Endothelial cell of umbilical vein (primary cell): ENCODE results near the gene PAPPA. TPM values are rescaled to one million over a fixed set of nuclear protein-coding genes. Genes with fewer than 3 reads are reported as not detected.

ENCODE experiments used
- BruUV-seq: library from RNA; stranded (reverse); fragments of 400-500 nt; replicated peaks from 2 replicates; lab custom pipeline; 2021; lab: Mats Ljungman, UMichigan
- CTCF ChIA-PET: fragments of 300-600, 350-600 bp; sonication (Branson Sonifier 250); formaldehyde crosslinking; loops from one replicate; lab custom pipeline; 2021; ENCODE audit warnings: antibody characterized with exemption, inconsistent platforms; lab: Charles Lee
- POLR2A ChIA-PET: fragments of 300-600, 350-600 bp; sonication (Branson Sonifier 250); formaldehyde crosslinking; loops from one replicate; lab custom pipeline; 2021; ENCODE audit warnings: antibody characterized with exemption, inconsistent platforms; lab: Charles Lee
- DNase-seq: peaks from one replicate; pipeline ENCODE4 v3.0.0-alpha.2; 2011; ENCODE audit warnings: low read depth, low spot score
- FAIRE-seq: peaks from 2 replicates; lab custom pipeline; 2011; peaks lifted over from hg19 to GRCh38; lab: Jason Lieb, UNC
- H2AFZ ChIP-seq: 2 replicates; pipeline ENCODE4 v1.6.0; 2012; ENCODE audit warnings: low read depth, low read length, control low read depth, inconsistent platforms
- H3K27ac ChIP-seq: 2 replicates; pipeline ENCODE4 v1.5.1; 2011; ENCODE audit warnings: low read depth, mild to moderate bottlenecking, control low read depth, low read length, moderate library complexity; ENCODE audit not compliant: insufficient read depth
- H3K27me3 ChIP-seq, 2 experiments: 2 replicates each; pipeline versions ENCODE4 v1.6.0 to v1.6.1; 2011; ENCODE audit warnings: low read length in 2 of 2, mixed read lengths in 1 of 2; ENCODE audit not compliant: control insufficient read depth in 2 of 2, insufficient read depth in 2 of 2
- H3K36me3 ChIP-seq, 2 experiments: 2 replicates in 1 of 2; 3 replicates in 1 of 2; pipeline ENCODE4 v1.5.1; 2011; ENCODE audit warnings: low read length in 2 of 2, mild to moderate bottlenecking in 1 of 2, moderate library complexity in 1 of 2; ENCODE audit not compliant: control insufficient read depth in 2 of 2, insufficient read depth in 2 of 2; ENCODE audit errors: extremely low read depth in 1 of 2
- H3K4me1 ChIP-seq: 3 replicates; pipeline ENCODE4 v1.5.1; 2011; ENCODE audit warnings: mild to moderate bottlenecking, low read length; ENCODE audit not compliant: control insufficient read depth, insufficient read depth; ENCODE audit errors: extremely low read depth
- H3K4me2 ChIP-seq: 2 replicates; pipeline ENCODE4 v1.6.1; 2011; ENCODE audit warnings: low read length, control low read depth, mixed read lengths; ENCODE audit not compliant: insufficient read depth
- H3K4me3 ChIP-seq, 3 experiments: fragments of 200-600 bp in 1 of 3; sonication (generic), shearing (Covaris generic) in 1 of 3; replicated peaks in 1 of 3; 2 replicates each; pipeline ENCODE4 v1.5.1; 2011 to 2016; ENCODE audit warnings: control low read depth in 3 of 3, low read length in 3 of 3, mild to moderate bottlenecking in 2 of 3, inconsistent platforms in 1 of 3, low read depth in 1 of 3, moderate library complexity in 1 of 3; ENCODE audit not compliant: insufficient read depth in 1 of 3
- H3K79me2 ChIP-seq: 2 replicates; pipeline ENCODE4 v1.6.0; 2012; ENCODE audit warnings: low read length, inconsistent platforms; ENCODE audit not compliant: control insufficient read depth, insufficient read depth
- H3K9ac ChIP-seq: replicated peaks from 2 replicates; pipeline ENCODE3; 2011; ENCODE audit warnings: low read length, control low read depth; ENCODE audit not compliant: insufficient read depth; ENCODE audit errors: extremely low read depth
- H3K9me1 ChIP-seq: replicated peaks from 3 replicates; pipeline ENCODE4 v1.6.0; 2011; ENCODE audit warnings: mild to moderate bottlenecking, low read length; ENCODE audit not compliant: control insufficient read depth, insufficient read depth; ENCODE audit errors: extremely low read depth
- H3K9me3 ChIP-seq: replicated peaks from 2 replicates; pipeline ENCODE4 v1.5.1; 2012; ENCODE audit warnings: low read length, inconsistent platforms; ENCODE audit not compliant: control insufficient read depth, insufficient read depth
- H4K20me1 ChIP-seq: replicated peaks from 2 replicates; pipeline ENCODE3; 2011; ENCODE audit warnings: mild to moderate bottlenecking, low read length; ENCODE audit not compliant: control insufficient read depth, insufficient read depth; ENCODE audit errors: extremely low read depth
- EZH2 ChIP-seq: IDR thresholded peaks from 2 replicates; pipeline ENCODE4 v1.6.1; 2012; ENCODE audit warnings: borderline replicate concordance, low read depth, mild to moderate bottlenecking, moderate library complexity, low read length, inconsistent platforms; ENCODE audit not compliant: severe bottlenecking
- FOS ChIP-seq: IDR thresholded peaks from 2 replicates; pipeline ENCODE4 v1.6.1; 2011; ENCODE audit warnings: mild to moderate bottlenecking, low read length, moderate library complexity, borderline replicate concordance; ENCODE audit not compliant: insufficient read depth
- GATA2 ChIP-seq: IDR thresholded peaks from 2 replicates; pipeline ENCODE4 v1.7.0; 2011; ENCODE audit warnings: low read depth, mild to moderate bottlenecking, moderate library complexity, mixed read lengths, low read length; ENCODE audit not compliant: insufficient read length, insufficient read depth
- JUN ChIP-seq: IDR thresholded peaks from 2 replicates; pipeline ENCODE4 v1.6.1; 2011; ENCODE audit warnings: borderline replicate concordance, low read depth; ENCODE audit not compliant: insufficient read length, insufficient read depth
- MAX ChIP-seq: IDR thresholded peaks from 2 replicates; pipeline ENCODE4 v1.6.1; 2011; ENCODE audit not compliant: insufficient read depth, insufficient read length
- MYC ChIP-seq: IDR thresholded peaks from one replicate; pipeline ENCODE4 v1.6.1; 2011; ENCODE audit warnings: mild to moderate bottlenecking, low read depth, low read length
- POLR2A ChIP-seq: IDR thresholded peaks from 2 replicates; pipeline ENCODE4 v1.6.1; 2012; ENCODE audit warnings: low read depth, mild to moderate bottlenecking, control low read depth, low read length
- dilution Hi-C: fragments of 300-500 bp; cut with MboI; formaldehyde crosslinking; loops from one replicate; pipeline ENCODE4 v1.15.0; 2019; ENCODE audit warnings: low sequenced_read_pairs; ENCODE audit not compliant: extremely low pct_ligation_motif_present
- intact Hi-C: fragments of 100-400 bp; cut with micrococcal nuclease; formaldehyde crosslinking; loops from one replicate; pipeline ENCODE4 v1.10.0; 2022
- polyA plus RNA-seq, 4 experiments: library from polyadenylated mRNA; depleted of rRNA in 3 of 4; stranded (reverse) in 3 of 4; unstranded in 1 of 4; fragments of >200 nt; gene quantifications; 2 replicates each; pipeline versions ENCODE4 v1.2.1 to v1.2.3, GENCODE V29; 2011 to 2012; ENCODE audit warnings: missing spikeins in 1 of 4
- total RNA-seq: library from RNA; stranded (reverse); gene quantifications from 2 replicates; pipeline ENCODE4 v1.2.3, GENCODE V29; 2021

Gene PAPPA
- total and polyA plus RNA-seq, 2 donors (not counting 3 experiments of a cell fraction or from before 2014, with no cell fraction given): 0.13 to 0.41 TPM

- POLR2A ChIA-PET: no interaction called here
- no peaks in the 10 kb centered on the region for H3K9me3 ChIP-seq
- DNase-seq (no peak), FAIRE-seq (no peak)
- H3K9me1 ChIP-seq: no peaks in the 10 kb centered on the region
- intact Hi-C loops (no loop called here), dilution Hi-C loops (no loop called here)
- H3K79me2 ChIP-seq: no peaks in the 10 kb centered on the region
- no peak overlapping the region for H3K9ac ChIP-seq
- H3K4me1 ChIP-seq: no peaks in the 10 kb centered on the region
- BruUV-seq: no TSS peak
- H3K36me3 ChIP-seq: no peaks in the 10 kb centered on the region
- no peaks in the 10 kb centered on the region for H3K27me3 ChIP-seq
- CTCF ChIA-PET: no interaction called here
- H2AFZ ChIP-seq: no peak overlapping the region
- H3K4me2 ChIP-seq: no peak overlapping the region
- no peak overlapping the region for H3K4me3 ChIP-seq
- no peak overlapping the region for H3K27ac ChIP-seq
- H4K20me1 ChIP-seq: no peaks in the 10 kb centered on the region
- TF ChIP-seq MYC (no peak), FOS (no peak), EZH2 (no peak), GATA2 (no peak), MAX (no peak)
Observed at GRCh38 chr9:116369706-116370105, 216.1 kb downstream of the PAPPA start.

- ChIA-PET POLR2A (no interaction called here), CTCF (no interaction called here)
- Histone ChIP-seq H3K27me3 (no peaks in the 10 kb centered on the region), H2AFZ (no peak overlapping the region), H3K9me3 (no peaks in the 10 kb centered on the region), H4K20me1 (no peaks in the 10 kb centered on the region), H3K36me3 (no peaks in the 10 kb centered on the region), H3K9me1 (no peaks in the 10 kb centered on the region), H3K4me2 (no peak overlapping the region), H3K4me1 (no peaks in the 10 kb centered on the region), H3K27ac (no peak overlapping the region), H3K9ac (no peak overlapping the region), H3K4me3 (no peak overlapping the region), H3K79me2 (no peaks in the 10 kb centered on the region)
- FAIRE-seq (no peak), DNase-seq (no peak)
- no TSS peak for BruUV-seq
- TF ChIP-seq POLR2A (no peak), EZH2 (no peak), GATA2 (no peak), JUN (no peak), MAX (no peak), FOS (no peak)
- dilution Hi-C loops: no loop called here
- intact Hi-C loops: no loop called here
Observed at GRCh38 chr9:116370556-116370955, 217.0 kb downstream of the PAPPA start.
